IMR-90 (cell line): ENCODE data around the gene NRXN2. TPM values are rescaled to one million over a fixed set of nuclear protein-coding genes. Genes with fewer than 3 reads are reported as not detected.

Experiments used
- ATAC-seq: fragments of 200-7000 bp; cut with Tn5 transposase; 2 replicates; pipeline ENCODE4 v1.9.1; 2020; ENCODE audit warnings: low read depth, mild to moderate bottlenecking, moderate library complexity
- BruUV-seq: library from RNA; stranded (reverse); fragments of 400-500 nt; replicated peaks from 2 replicates; lab custom pipeline; 2021; lab: Mats Ljungman, UMichigan
- CTCF ChIA-PET: fragments of 300-600 bp; formaldehyde crosslinking; extraction: SDS; loops from one replicate; lab custom pipeline; 2021; ENCODE audit warnings: antibody characterized with exemption; lab: Yijun Ruan, JAX
- POLR2A ChIA-PET: fragments of 300-600 bp; sonication (Branson Sonifier 250); formaldehyde crosslinking; loops from one replicate; lab custom pipeline; 2022; ENCODE audit warnings: antibody characterized with exemption; ENCODE audit not compliant: unreplicated experiment; lab: Charles Lee
- DNase-seq: peaks from one replicate; pipeline ENCODE4 v3.0.0; 2013
- H2AFZ ChIP-seq: replicated peaks from 2 replicates; pipeline ENCODE3; 2013; ENCODE audit warnings: low read length, mild to moderate bottlenecking; ENCODE audit not compliant: poor library complexity
- H2AK5ac ChIP-seq: 2 replicates; pipeline ENCODE4 v1.6.1; 2013; ENCODE audit warnings: low read depth, low read length, inconsistent platforms
- H2AK9ac ChIP-seq: replicated peaks from 2 replicates; pipeline ENCODE3; 2013; ENCODE audit warnings: mild to moderate bottlenecking, low read depth, low read length, moderate library complexity; ENCODE audit not compliant: poor library complexity
- H2BK120ac ChIP-seq: 2 replicates; pipeline ENCODE4 v1.6.1; 2013; ENCODE audit warnings: low read depth, low read length, inconsistent platforms
- H2BK15ac ChIP-seq: 3 replicates; pipeline ENCODE4 v1.6.1; 2013; ENCODE audit warnings: low read depth, low read length, inconsistent platforms
- H2BK20ac ChIP-seq: 2 replicates; pipeline ENCODE4 v1.6.1; 2013; ENCODE audit warnings: low read depth, mild to moderate bottlenecking, inconsistent platforms, low read length, moderate library complexity
- H2BK5ac ChIP-seq: 2 replicates; pipeline ENCODE4 v1.6.1; 2013; ENCODE audit warnings: mild to moderate bottlenecking, low read depth, low read length, inconsistent platforms; ENCODE audit not compliant: poor library complexity, severe bottlenecking
- H3K14ac ChIP-seq: replicated peaks from 2 replicates; pipeline ENCODE4 v1.6.1; 2013; ENCODE audit warnings: low read depth, low read length, inconsistent platforms
- H3K18ac ChIP-seq: 2 replicates; pipeline ENCODE4 v1.6.1; 2013; ENCODE audit warnings: low read depth, low read length, control low read depth
- H3K23ac ChIP-seq: 2 replicates; pipeline ENCODE4 v1.6.1; 2013; ENCODE audit warnings: low read depth, low read length, inconsistent platforms
- H3K27ac ChIP-seq: 2 replicates; pipeline ENCODE4 v1.5.1; 2013; ENCODE audit warnings: mild to moderate bottlenecking, control low read depth, low read length; ENCODE audit not compliant: insufficient read depth
- H3K27me3 ChIP-seq: 2 replicates; pipeline ENCODE4 v1.6.1; 2013; ENCODE audit warnings: low read length; ENCODE audit not compliant: control insufficient read depth, insufficient read depth
- H3K36me3 ChIP-seq: 2 replicates; pipeline ENCODE4 v1.6.1; 2013; ENCODE audit warnings: low read length, mixed read lengths; ENCODE audit not compliant: control insufficient read depth, insufficient read depth
- H3K4ac ChIP-seq: 2 replicates; pipeline ENCODE4 v1.6.1; 2013; ENCODE audit warnings: low read depth, low read length, inconsistent platforms
- H3K4me1 ChIP-seq: 2 replicates; pipeline ENCODE4 v1.6.1; 2013; ENCODE audit warnings: low read length, mixed read lengths; ENCODE audit not compliant: control insufficient read depth, insufficient read depth
- H3K4me2 ChIP-seq: 2 replicates; pipeline ENCODE4 v1.6.1; 2013; ENCODE audit warnings: low read depth, mild to moderate bottlenecking, control low read depth, low read length, moderate library complexity
- H3K4me3 ChIP-seq: 2 replicates; pipeline ENCODE4 v1.5.1; 2013; ENCODE audit warnings: low read depth, mild to moderate bottlenecking, control low read depth, low read length, moderate library complexity; ENCODE audit not compliant: insufficient read depth
- H3K56ac ChIP-seq: 2 replicates; pipeline ENCODE4 v1.6.1; 2013; ENCODE audit warnings: low read length, inconsistent platforms; ENCODE audit not compliant: insufficient read depth; ENCODE audit errors: extremely low read depth
- H3K79me1 ChIP-seq, 2 experiments: 2 replicates each; pipeline ENCODE4 v1.6.1; 2013; ENCODE audit warnings: low read length in 2 of 2, inconsistent platforms in 1 of 2, low read depth in 1 of 2
- H3K9ac ChIP-seq: 2 replicates; pipeline ENCODE4 v1.6.1; 2013; ENCODE audit warnings: low read depth, low read length, control low read depth
- H3K9me1 ChIP-seq: 2 replicates; pipeline ENCODE4 v1.6.1; 2013; ENCODE audit warnings: low read length, inconsistent platforms; ENCODE audit not compliant: insufficient read depth
- H3K9me3 ChIP-seq: 2 replicates; pipeline ENCODE4 v1.6.1; 2013; ENCODE audit warnings: low read length; ENCODE audit not compliant: control insufficient read depth, insufficient read depth
- H4K20me1 ChIP-seq: 2 replicates; pipeline ENCODE4 v1.6.1; 2013; ENCODE audit warnings: low read length, inconsistent platforms; ENCODE audit not compliant: insufficient read depth
- H4K5ac ChIP-seq: 2 replicates; pipeline ENCODE4 v1.6.1; 2013; ENCODE audit warnings: mild to moderate bottlenecking, low read depth, low read length, control low read depth
- H4K8ac ChIP-seq, 2 experiments: 2 replicates each; pipeline ENCODE4 v1.6.1; 2013; ENCODE audit warnings: low read depth in 2 of 2, low read length in 2 of 2, control low read depth in 1 of 2, inconsistent platforms in 1 of 2
- H4K91ac ChIP-seq: 2 replicates; pipeline ENCODE4 v1.6.1; 2013; ENCODE audit warnings: low read depth, low read length, inconsistent platforms; ENCODE audit not compliant: insufficient read depth
- CHD1 ChIP-seq: IDR thresholded peaks from 2 replicates; pipeline ENCODE4 v1.6.1; 2012; ENCODE audit warnings: low read depth, low read length, improper control_type of control experiment
- CTCF ChIP-seq: conservative IDR thresholded peaks from 2 replicates; pipeline ENCODE4 v1.5.1; 2012; ENCODE audit warnings: mild to moderate bottlenecking, low read depth, low read length, improper control_type of control experiment
- ELK1 ChIP-seq: fragments of 150-350 bp; IDR thresholded peaks from 2 replicates; pipeline ENCODE4 v1.6.1; 2016; ENCODE audit warnings: low read depth, mild to moderate bottlenecking, low read length, moderate library complexity, borderline replicate concordance
- FOS ChIP-seq: fragments of 150-350 bp; IDR thresholded peaks from 2 replicates; pipeline ENCODE4 v1.6.1; 2016; ENCODE audit warnings: low read depth, low read length
- MAZ ChIP-seq: IDR thresholded peaks from 2 replicates; pipeline ENCODE4 v1.6.1; 2012; ENCODE audit warnings: low read depth, mild to moderate bottlenecking, low read length, improper control_type of control experiment, moderate library complexity, borderline replicate concordance
- MXI1 ChIP-seq: IDR thresholded peaks from 2 replicates; pipeline ENCODE4 v1.6.1; 2012; ENCODE audit warnings: low read depth, mild to moderate bottlenecking, low read length, moderate library complexity, borderline replicate concordance
- POLR2A ChIP-seq: IDR thresholded peaks from 2 replicates; pipeline ENCODE4 v1.6.1; 2012; ENCODE audit warnings: mild to moderate bottlenecking, low read depth, low read length
- RAD21 ChIP-seq: IDR thresholded peaks from 2 replicates; pipeline ENCODE4 v1.6.1; 2012; ENCODE audit warnings: low read length, improper control_type of control experiment
- RCOR1 ChIP-seq: IDR thresholded peaks from 2 replicates; pipeline ENCODE4 v1.6.1; 2012; ENCODE audit warnings: mild to moderate bottlenecking, low read length, improper control_type of control experiment; ENCODE audit not compliant: insufficient replicate concordance
- RFX5 ChIP-seq: IDR thresholded peaks from 2 replicates; pipeline ENCODE4 v1.8.0; 2012; ENCODE audit warnings: low read depth, mild to moderate bottlenecking, low read length, moderate library complexity
- SMC3 ChIP-seq: fragments of 150-350 bp; IDR thresholded peaks from 2 replicates; pipeline ENCODE4 v1.6.1; 2016; ENCODE audit warnings: low read depth, mild to moderate bottlenecking, antibody characterized with exemption, low read length, moderate library complexity
- USF2 ChIP-seq: fragments of 150-350 bp; IDR thresholded peaks from 2 replicates; pipeline ENCODE4 v1.6.1; 2017; ENCODE audit warnings: mild to moderate bottlenecking, antibody characterized with exemption, low read length, low read depth
- WGBS, 2 experiments: methylation state at CpG; one replicate each; pipeline versions ENCODE4 v1.1.5 to v1.1.7; 2013; ENCODE audit warnings: missing lambda C conversion rate in 2 of 2; ENCODE audit not compliant: insufficient read length in 1 of 2; ENCODE audit errors: extremely low coverage in 2 of 2; 5-methylcytosine and 5-hydroxymethylcytosine counted together
- dilution Hi-C: fragments of 300-500 bp; cut with HindIII; formaldehyde crosslinking; loops from one replicate; pipeline ENCODE4 v1.14.3; 2018; ENCODE audit warnings: low sequenced_read_pairs; ENCODE audit not compliant: unreplicated experiment
- in situ Hi-C: fragments of 300-500 bp; cut with MboI; formaldehyde crosslinking; loops from 3 replicates; pipeline ENCODE4 v1.14.3; 2019; ENCODE audit warnings: low sequenced_read_pairs, inconsistent platforms, mixed read lengths
- intact Hi-C: fragments of 100-400 bp; cut with micrococcal nuclease; formaldehyde crosslinking; loops from 2 replicates; pipeline ENCODE4 v1.10.0; 2022
- polyA plus RNA-seq, 3 experiments: library from polyadenylated mRNA; depleted of rRNA; stranded (reverse); fragments of >200 nt; gene quantifications; 2 replicates each; pipeline ENCODE4 v1.2.3, GENCODE V29; 2012; ENCODE audit warnings: low replicate concordance in 1 of 3
- total RNA-seq: library from RNA; depleted of rRNA; stranded (reverse); fragments of >200 nt; gene quantifications from 2 replicates; pipeline ENCODE4 v1.2.3, GENCODE V29; 2012

The NRXN2 gene
- total and polyA plus RNA-seq, 2 of the 4 experiments (the other 2 are of a cell fraction): 0.18 to 0.22 TPM

- Histone ChIP-seq H3K23ac (no peak overlapping the region), H4K8ac (no peak overlapping the region), H2AFZ (no peak overlapping the region), H3K9me1 (no peaks in the 10 kb centered on the region), H2AK5ac (no peak overlapping the region), H3K56ac (no peak overlapping the region), H3K4ac (no peak overlapping the region), H3K9ac (no peak overlapping the region), H3K14ac (no peak overlapping the region), H3K27ac (no peak overlapping the region), H3K4me2 (no peak overlapping the region), H4K5ac (no peak overlapping the region), H3K79me1 (no peaks in the 10 kb centered on the region), H2BK120ac (no peak overlapping the region), H2AK9ac (no peak overlapping the region), H2BK20ac (no peak overlapping the region), H3K27me3 (peaks cover 65% of the 10 kb centered on the region), H2BK15ac (no peak overlapping the region), H3K4me1 (no peaks in the 10 kb centered on the region), H4K20me1 (no peaks in the 10 kb centered on the region), H3K36me3 (no peaks in the 10 kb centered on the region), H3K4me3 (no peak overlapping the region), H3K9me3 (no peaks in the 10 kb centered on the region), H2BK5ac (no peak overlapping the region), H4K91ac (no peak overlapping the region), H3K18ac (no peak overlapping the region)
- DNase-seq (no peak), ATAC-seq (no peak)
- no TSS peak for BruUV-seq
- in situ Hi-C loops (no loop called here), dilution Hi-C loops (no loop called here), intact Hi-C loops (no loop called here)
- no CpG with 5 or more reads among the region's 10 CpGs for WGBS, 2 experiments
- POLR2A ChIA-PET: no interaction called here
- TF ChIP-seq POLR2A (no peak), RCOR1 (no peak), MXI1 (no peak), RFX5 (no peak), ELK1 (no peak), CHD1 (no peak), USF2 (no peak), RAD21 (no peak), MAZ (no peak), SMC3 (no peak), FOS (no peak), CTCF (no peak)
- CTCF ChIA-PET: no interaction called here
Measured at GRCh38 chr11:64632654-64633053, 90.3 kb downstream of the NRXN2 start.
